GM19023 (cell line): ENCODE results near the gene MFSD2A.
A peak's percentile ranks its signal among the peaks of the same experiment; 100 is the strongest.
"Not testable (repeated sequence)": the region's sequence is repeated elsewhere in the genome, so short reads cannot be mapped to it uniquely, and the experiment has no call there.

Experiments used
- ATAC-seq: cut with Tn5 transposase; IDR thresholded peaks from one replicate; pipeline ENCODE4 v1.9.1; 2021; ENCODE audit warnings: mild to moderate bottlenecking, moderate library complexity; ENCODE audit not compliant: unreplicated experiment

The MFSD2A gene

DNA sequence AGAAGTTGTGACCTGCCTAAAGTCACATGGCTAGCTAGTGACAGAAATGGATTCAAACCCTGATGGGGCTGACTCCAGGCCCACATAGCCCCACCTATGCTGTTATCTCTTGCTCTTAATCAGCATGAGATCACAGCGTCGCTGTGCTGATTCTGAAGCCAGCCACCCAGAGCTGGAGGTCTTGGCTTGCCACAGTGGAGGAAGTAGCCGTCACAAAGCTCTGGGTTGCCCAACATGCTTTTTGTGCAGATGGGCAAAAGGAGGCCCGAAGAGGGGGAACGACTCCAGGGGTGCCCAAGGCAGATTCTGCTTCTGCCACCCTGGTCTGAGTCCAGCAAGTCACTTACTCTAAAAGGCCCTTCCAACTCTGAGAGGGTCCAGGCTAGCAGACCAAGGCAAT, 14.7 kb upstream of the MFSD2A start:
- no peak for ATAC-seq

DNA sequence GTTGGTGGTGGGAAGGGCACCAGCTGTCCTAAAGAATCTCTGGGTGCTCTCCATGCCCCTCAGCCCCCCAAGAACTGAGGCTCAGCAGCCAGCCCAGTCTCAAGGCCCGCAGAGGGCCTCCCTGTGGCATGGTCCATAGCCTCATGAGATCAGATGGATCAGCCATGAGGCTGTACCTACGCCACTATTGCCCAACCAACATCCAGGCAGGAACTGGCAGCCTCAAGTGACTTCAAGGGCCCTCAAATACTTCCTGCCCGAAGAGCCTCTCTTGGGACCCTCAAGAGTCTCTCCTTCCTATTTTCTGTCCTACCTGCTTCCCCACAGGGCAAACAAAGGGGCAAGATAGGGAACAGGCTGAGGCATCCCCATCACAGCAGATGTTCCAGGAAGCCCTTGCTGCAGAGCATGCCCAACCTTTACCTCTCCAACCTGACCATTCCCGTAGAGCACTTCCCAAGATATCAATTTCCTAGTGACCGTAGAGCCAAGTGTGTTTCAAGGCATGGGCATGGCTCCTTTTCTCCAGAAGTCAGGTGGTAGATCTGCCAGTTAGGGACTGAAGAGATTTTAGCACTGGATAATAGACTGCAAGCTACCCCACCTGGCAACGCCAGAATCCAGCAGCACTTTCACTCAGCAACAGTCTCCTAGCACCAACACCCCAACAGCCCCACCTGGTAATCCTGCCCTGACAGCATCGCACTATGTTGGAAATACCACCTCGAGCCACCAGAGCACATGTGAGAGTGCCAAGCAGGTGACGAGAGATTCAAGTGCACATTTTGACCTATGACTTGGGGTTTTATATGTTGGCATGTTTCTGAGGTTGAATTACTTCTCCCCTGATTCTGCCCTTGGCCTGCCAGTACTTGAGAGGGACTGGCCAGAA, 13.7 kb upstream of the MFSD2A start:
- ATAC-seq: no peak

DNA sequence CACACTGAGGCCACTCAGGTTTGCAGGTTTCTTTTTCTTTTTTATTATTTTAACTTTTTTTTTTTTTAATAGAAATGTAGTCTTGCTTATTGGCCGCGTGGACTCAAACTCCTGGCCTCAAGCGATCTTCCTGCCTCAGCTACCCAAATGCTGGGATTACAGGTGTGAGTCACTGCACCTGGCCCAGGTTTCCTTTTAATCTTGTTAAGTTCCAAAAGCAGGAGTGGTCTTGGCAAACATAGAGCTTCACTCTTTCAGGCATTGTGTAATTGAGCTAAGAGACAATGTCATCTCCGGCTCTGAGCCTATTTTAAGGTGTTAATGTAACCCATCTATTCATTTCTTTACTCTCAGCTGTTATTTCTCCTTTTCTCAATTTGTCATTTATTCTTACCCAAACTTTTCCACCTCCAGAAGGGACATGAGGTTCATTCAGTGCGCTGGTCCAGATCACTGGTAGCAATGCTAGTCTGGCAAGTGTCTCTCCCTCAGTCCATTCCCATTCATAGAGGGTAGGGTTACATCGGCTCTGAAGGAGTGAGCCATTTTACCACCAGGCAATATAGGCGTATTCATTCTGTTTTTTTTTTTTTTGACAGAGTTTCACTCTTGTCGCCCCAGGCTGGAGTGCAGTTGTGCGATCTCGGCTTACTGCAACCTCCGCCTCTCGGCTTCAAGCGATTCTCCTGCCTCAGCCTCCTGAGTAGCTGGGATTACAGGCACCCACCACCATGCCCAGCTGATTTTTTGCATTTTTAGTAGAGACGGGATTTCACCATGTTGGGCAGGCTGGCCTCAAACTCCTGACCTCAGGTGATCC, 11.3 kb upstream of the MFSD2A start:
- ATAC-seq: no peak

DNA sequence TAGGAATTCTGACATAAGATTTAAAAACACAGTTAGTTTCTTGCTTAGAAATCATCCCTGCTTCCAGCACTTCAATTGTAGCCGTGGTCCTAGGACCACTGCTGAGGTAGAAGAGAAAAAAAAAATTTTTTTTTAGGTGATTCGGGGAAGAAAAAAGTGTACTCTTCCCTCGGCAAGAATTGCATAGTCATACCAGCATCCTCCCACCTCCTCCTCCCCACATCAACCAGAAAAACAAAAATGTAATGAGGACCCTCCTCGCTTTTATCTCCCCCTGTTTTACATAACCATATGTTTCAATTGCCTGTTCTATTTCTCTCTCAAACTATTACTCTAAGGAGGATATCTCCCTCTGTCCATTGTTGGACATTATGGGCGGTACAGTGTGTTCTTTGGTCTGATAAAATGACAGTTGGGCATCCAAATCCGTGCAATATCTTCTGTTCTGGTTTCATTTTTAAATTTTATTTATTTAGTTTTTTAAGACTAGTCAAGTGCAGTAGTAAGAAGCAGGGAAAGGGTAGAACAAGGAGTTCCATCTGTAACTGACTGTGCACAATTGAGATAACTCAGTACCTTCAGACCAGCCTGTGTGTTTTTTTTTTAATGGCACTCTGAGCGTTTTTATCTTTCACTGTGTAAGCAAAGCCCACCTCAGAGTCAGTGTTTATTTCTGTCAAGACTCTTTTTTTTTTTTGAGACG, 10.4 kb upstream of the MFSD2A start:
- no peak for ATAC-seq

DNA sequence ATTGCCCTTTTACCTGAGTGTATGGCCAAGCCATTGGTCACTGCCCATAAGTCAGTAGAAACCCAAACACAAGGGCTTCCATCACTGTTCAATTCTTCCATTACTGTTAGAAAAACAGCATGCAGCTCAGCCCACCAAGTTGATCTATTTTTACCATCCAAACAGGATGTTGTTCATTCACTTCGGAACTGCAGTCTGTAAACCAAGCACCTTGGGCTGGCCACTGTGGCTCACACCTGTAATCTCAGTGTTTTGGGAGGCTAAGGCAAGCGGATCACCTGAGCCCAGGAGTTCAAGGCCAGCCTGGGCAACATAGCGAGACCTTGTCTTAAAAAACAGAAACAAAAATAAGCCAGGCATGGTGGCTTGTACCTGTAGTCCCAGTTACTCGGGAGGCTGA, 8.7 kb upstream of the MFSD2A start:
- ATAC-seq: no peak

DNA sequence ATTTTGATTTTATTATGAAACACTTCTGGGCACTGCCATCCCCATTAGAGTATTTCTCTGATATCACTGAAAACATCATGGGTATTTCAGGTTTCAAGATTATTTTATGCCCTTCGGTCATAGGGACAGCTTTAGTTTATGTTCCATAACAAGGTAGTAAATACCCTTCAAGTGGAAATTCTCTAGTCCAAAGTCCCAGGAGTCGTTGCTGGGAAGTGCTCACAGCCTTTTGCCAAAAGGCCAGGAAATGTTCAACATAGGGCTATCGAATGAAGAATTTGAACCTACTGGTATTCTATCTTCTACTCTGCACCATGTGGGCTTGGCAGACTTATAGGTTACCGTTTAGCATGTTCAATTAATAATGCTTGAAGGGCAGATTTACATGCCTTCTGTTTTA, 7.7 kb upstream of the MFSD2A start:
- ATAC-seq: no peak

DNA sequence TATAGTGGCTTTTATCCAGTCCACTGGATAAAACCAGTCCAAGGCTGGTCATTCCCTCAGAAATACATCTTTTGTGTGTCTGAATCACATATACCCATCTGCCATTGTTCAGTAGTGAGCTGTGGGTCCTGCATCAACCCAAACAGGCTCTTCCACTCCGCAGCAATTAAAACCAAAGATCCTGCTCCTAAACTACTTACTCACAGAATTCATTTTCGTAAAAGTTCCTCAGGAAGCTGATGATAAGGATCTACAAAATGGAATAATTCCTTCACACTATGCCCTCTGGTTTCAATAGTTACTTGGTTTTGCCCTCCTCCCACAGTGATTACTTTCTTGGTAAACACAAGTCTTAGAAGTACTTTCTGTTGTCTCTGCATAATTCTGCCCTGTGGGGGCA, 5.1 kb upstream of the MFSD2A start:
- no peak for ATAC-seq

DNA sequence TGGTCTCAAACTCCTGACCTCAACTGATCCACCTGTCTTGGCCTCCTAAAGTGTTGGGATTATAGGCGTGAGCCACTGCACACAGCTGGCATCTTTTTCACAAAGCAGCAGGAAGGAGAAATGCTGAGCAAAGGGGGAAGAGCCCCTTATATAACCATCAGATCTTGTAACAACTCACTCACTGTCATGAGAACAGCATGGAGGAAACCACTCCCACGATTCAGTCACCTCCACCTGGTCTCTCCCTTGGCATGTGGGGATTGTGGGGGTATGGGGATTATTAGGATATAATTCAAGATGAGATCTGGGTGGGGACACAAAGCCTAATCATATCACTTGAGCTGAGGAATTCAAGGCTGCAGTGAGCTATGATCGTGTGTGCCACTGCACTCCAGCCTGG, 3.0 kb upstream of the MFSD2A start:
- ATAC-seq: no peak

DNA sequence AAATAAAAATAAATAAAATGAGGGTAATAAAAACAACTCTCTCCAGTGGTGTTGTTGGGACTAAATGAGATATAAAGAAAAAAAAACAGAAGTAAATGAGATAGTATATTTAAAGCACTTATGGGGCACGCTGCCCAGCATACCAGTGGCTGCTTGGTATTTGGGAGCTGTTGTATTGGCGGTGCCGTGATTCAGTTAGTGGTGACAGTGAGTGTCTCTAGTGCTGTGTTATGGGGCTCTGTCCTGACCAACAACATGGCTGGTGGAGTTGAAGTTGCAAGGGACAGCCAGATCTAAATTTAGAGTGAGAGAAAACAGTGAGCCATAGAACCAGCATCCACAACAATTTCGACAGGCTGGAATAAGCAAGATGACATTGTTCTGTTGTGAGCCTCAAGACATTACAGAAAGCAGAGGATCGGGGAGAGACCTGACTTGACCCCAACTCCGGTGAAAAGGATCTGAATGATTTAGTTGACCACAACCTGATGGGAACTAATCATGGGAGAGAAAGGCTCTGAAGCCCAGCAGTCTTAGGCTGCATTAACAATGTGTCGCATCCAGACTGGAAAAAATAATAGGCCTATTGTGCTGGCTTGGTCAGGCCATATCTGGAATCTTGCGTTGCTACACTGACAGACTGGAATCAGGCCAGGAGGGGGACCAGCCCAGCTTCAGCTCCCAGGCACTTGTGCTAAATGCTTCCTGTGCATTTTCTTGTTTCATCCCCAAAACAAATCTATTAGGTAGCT, 2.4 kb upstream of the MFSD2A start:
- no peak for ATAC-seq

DNA sequence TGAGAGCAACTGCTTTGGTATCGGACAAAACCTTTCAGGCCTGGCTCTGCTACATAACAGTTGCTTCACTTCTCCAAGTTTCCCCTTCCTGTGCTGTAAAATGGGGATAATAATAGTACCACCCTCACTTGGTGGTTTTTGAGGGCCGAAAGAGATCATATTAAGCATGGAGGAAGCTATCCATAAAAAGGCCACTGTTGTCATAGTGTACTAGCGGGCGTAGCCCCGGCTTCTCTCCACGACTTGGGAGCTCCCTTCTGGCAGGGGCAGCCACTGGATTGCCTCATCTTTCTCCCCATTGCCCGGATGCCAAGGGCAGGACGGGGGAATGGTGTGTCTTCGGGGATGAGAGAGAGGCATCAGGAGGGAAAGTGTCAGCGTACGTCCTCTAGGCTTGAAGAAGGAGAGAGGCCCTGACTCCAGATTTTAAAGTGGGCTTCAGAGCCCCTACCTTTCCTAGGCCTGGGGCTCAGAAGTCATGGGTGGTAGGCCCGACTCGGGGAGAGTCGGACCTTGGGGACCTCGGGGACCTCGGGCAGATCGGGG, 548 bp upstream of the MFSD2A start:
- ATAC-seq: no peak

DNA sequence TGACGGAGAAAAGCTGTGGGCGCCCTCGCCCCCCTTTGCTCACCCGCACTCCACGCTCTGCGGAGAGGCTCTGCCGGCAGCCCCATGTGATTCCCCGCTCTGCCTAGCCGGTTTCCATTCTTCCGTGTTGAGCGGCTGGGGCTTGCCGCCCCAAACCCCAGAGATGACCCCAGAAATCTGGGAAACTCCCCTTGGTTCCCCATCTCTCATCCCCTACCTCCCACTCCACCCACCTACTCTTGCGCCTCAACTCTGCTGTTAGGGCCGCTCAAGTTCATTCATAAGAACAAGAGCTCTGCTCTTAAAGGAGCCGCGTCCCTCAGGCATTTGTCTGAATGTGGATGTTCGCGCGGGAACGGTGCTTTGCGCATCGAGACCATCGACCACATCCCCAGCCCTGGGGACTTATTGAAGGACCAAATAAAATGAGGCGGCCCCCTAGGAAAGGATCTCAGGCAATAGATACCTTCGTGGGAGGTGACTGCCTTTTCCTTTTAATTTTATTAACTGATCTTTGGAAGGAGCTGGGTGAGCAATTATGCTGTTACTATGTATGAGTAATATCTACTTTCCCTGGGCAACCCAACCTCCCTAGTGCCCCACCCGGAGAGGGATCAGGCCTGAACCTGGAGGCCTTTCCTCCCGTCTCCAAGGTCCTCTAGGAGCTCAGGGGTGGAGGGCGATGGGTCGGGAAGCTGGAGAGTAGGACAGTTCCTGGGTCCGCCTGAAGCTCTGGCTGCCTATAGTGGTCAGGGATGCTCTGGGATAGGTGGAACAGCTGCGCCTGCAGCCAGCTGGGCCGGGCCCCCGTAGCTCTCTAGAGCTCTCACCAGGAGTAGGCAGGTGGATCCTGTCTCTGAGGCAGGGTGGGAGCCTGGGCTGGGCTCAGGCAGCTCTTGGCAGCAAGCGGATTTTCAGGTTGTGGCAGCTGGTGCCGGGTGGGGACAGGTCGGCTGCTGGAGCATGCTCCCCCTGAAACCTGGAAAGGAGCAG, 898 bp downstream of the MFSD2A start:
- peak; percentile 46 for ATAC-seq

DNA sequence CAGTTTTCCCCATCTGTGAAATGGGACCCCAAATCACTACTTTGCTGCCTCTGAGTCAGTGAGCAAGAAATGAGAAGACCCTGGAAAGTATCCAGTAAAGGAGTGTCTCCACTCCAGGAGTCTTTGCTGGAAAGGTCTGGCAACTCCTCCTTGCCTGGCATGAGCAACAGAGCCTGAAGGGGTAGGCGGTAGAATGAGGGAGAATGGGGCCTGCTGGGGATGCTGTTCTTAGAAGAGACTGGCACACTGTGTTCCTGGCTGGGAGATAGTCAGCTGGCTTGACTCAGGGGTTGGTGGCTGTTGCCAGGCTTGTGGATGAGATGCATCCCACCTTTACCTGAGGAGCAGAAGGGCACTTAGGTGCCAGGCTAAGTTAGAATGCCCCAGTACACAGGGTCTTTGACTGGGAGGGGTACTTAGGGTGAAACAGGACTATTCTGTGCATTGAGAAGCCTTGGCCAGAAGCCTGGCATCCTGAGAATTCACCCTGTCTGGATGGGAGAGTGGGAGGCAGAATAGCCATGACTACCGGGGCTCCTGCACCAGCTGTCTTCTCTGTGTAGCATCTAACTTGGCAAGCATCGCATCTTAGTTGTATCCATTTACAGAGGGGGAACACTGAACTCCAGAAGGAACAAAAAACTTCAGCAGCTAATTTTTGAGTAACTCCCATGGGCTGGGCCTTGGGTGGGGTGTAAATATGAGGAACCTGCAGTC, 2.5 kb downstream of the MFSD2A start:
- no peak for ATAC-seq

DNA sequence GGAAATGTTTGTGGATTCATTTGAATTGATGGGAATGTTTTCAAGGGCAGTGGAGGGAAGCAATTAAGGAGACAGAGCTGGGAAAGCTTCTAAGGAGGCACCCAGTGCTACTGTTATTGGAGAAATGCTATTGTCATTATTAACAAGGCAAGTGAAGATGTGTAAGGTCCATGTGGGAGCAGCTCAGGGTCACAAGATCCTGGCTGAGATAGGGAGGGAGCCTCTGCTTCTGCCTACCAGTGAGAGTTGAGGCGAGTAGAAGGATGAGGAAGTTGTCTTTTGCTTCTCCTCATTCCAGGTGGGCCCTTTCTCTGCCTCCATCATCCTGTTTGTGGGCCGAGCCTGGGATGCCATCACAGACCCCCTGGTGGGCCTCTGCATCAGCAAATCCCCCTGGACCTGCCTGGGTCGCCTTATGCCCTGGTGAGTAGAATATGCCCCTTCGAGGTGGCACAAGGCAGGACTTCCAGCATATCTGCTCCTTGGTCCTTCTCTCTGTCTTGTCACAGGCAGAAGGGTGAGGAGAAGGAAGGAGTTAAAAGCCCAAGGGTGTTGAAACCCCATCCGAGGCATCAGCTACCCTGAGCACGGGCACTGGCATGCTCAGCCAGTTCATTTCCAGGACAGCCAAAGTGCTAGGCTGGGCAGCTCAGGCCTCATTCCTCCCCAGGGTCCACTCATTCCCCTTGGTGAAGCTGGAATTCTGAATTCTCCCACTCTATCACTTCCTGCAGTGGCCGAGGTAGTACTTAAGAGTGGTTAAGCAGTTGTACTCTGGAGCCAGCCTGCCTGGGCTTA, 3.7 kb downstream of the MFSD2A start:
- no peak for ATAC-seq

DNA sequence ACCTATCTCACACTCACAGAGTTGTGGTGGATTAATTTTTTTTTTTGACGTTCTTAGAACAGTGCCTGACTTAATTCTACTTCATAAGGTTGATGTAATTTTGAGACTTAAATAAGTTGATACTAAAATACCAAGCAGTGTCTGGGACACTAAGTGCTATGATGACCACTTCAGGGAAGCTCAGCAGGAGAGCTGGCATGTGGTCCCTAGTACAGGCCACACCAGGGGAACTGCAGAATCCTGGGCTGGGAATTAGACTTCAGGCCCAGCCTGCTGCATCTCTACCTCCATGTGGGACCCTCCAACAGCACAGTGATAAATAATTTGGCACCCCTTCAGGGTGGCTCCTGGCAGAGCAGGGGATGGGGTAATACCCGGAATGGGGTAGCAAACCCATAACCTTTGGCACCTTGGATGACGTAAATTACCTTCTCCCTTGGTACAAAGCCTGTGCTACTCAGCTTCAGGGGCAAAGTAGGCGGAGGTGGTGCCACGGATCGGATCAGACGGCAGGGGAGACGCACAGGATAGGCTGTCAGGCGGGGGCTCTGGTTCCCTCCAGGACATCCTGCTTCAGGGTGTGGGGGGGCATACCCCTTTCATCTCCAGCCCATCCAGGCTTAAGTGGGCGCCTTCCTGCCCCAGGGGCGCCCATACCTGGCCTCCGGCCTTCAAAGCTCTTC, 4.8 kb downstream of the MFSD2A start:
- no peak for ATAC-seq

DNA sequence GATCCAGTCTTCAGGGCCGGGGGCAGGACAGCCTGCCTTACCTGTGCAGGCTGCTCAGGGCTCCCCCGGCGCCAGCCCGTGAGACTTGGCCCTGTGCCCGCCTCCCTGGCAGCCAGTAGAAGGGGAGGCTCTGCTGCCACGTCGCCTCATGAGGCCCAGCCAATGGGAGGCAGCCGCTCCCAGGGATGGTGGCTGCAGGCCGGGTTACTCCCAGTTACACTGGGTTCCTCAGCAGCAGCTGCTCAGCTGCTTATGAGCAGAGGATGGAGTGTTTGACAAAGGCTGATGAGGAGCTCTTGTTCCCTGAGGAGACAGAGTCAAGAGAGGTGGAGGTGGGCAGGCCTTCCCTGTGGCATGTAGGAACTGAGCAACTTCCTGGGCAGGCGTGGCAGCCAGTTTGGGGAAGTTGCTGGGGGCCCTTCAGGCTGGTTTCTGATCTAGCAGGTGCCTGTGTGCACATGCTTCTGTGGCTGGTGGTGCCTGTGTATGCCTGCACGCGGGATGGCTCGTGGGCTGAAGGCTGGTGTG, 5.5 kb downstream of the MFSD2A start:
- no peak for ATAC-seq

DNA sequence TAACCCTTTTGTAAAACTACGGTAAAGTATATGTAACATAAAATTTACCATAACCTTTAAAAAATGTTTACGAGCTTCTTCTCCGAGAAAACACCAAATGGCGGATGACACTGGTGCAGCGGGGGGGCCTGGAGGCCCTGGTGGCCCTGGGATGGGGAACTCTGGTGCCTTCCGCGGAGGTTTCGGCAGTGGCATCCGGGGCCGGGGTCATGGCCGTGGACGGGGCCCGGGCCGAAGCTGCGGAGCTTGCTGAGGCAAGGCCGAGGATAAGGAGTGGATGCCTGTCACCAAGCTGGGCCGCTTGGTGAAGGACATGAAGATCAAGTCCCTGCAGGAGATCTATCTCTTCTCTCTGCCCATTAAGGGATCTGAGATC, 7.5 kb downstream of the MFSD2A start:
- ATAC-seq: no peak

DNA sequence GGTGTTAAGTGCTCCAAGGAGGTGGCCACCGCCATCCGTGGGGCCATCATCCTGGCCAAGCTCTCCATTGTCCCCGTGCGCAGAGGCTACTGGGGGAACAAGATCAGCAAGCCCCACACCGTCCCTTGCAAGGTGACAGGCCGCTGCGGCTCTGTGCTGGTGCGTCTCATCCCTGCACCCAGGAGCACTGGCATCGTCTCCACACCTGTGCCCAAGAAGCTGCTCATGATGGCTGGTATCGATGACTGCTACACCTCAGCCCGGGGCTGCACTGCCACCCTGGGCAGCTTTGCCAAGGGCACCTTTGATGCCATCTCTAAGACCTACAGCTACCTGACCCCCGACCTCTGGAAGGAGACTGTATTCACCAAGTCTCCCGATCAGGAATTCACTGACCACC, 8.0 kb downstream of the MFSD2A start:
- ATAC-seq: not testable (repeated sequence)
